ENCODE results near the gene LYSMD2.
"Not testable (repeated sequence)": the region's sequence is repeated elsewhere in the genome, so short reads cannot be mapped to it uniquely, and the experiment has no call there.

Gene LYSMD2, protein sequence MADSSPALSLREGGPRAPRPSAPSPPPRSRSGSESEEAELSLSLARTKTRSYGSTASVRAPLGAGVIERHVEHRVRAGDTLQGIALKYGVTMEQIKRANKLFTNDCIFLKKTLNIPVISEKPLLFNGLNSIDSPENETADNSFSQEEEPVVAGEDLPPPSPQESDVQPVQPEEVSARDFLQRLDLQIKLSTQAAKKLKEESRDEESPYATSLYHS

DNA sequence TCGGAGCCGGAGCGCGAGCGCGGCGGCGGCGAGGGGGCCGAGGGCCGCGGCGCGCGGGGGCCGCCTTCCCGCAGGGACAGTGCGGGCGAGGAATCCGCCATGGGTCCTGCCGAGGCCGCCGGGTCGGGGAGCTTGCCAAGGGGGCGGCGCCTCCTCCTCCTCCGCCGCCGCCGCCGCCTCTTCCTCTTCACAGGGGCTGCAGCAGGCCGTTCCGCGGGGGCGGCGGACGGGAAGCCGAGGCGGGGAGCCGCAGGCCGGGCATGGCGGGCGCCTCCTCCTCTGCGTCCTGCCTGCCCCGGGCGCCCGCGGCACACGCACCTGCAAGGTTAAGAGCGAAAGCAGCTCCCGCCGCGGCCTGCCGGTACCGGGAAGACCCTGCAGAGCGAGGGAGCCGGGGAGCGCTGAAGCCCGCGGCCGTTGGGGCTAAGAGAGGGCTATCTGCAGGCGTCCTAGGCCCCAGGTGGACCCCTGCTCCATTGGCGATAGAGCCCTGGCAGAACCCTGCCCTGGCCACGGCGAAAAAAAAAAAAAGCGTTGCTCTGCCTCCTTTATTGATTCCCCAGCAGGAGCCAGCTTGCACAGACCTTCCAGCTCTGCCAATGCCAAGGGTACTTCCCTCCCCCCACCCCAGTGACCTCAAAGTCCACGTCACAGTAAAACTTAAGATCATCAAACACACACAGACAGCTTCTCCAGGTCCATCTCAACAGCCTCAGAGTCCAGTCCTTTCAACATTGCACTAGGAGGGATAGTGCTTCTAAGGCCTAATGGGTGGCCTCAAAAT is at the start of gene LYSMD2:
LYSMD2 (minus strand) TSS at position 134 of the 784 bp plus-strand sequence; CDS start at position 101, 33 bp downstream.
- DNase-seq = peak; percentile 68

DNA sequence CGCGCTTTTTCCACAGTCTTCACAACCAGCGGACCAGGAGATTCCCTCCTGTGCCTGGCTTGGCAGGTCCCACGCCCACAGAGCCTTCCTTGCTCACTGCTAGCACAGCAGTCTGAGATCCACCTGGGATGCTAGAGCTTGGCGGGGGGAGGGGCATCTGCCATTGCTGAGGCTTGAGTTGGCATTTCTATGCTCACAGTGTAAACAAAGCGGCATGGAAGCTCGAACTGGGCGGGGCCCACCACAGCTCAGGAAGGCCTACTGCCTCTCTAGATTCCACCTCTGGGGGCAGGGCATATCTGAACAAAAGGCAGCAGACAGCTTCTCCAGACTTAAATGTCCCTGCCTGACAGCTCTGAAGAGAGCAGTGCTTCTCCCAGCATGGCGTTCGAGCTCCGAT is 49.7 kb upstream of the LYSMD2 start:
- not testable (repeated sequence) for DNase-seq

DNA sequence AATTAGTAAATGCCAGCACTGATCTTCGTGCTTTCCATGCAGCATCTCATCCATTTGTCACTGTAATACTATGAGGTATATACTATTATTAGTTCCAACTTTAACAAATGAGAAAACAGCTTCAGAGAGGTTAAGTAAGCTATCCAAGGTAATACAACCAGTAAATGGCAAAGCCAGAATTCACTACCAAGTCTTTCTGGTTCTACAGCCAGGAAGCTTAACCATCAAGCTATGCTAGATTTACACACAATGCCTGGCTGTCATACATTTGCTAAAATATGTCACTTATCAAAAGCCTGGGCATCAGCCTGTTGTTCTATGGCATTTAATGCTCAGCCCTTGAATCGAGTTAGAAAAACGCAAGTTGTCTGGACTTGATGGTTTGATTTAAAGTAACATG is 46.5 kb upstream of the LYSMD2 start:
- DNase-seq = no peak

DNA sequence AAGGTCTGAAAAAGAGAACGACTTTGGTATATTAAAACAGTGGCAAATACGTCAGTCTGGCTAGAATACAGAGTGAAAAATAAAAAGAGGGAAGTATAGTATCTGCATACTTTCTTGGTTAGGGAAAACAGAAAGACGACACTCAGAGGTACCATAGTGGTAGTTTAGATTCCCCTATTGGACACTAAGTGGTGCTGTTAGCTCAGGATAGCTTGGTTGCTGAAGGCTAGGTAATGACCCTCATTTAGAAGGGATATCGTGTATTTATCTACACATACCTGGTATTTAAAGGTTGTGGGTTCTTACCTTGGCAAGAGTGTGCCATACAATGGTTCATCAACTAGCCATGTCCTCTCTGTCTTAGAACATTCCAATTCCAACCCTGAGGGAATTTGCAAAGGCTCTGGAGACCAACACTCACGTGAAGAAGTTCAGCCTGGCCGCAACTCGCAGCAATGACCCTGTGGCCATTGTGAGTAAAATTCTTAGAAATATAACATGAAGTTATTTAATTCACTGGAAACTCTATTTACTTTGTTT is 45.0 kb upstream of the LYSMD2 start:
- DNase-seq = peak; percentile 6

DNA sequence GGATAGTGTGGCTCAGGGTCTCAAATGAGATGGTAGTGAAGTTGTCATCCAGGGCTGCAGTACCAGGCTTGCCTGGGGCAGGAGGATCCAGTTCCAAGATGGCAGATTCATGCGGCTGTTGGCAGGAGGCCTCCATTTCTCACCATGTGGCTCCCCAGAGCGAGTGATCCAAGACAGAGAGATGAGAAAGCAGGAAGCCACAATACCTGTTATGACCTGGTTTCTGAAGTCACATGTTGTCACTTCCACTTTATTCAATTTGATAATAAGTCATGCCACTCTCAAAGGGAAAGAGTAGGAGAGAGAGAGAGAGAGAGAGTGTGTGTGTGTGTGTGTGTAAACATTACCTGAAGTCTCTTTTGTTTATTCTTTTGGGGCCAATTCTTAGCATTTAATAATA is 44.1 kb upstream of the LYSMD2 start:
- no peak for DNase-seq

DNA sequence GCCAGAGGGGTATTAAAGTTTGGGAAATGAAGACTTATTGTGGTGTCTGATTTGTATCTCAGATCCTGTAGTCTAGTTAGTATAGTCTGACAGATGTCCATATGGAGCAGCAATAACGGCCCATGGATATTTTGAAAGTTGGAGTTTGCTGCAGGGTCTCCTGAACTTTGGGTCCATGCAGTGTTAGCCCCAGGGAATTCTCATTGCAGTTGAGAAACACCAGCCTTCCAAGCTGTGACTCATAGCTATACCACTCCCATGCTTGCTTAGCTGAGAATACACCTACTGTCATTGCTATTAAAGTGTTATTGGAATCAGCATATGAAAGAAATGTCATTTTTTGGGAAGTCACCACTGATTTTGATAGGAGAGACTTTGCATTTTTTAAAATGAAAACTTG is 43.2 kb upstream of the LYSMD2 start:
- DNase-seq = no peak

DNA sequence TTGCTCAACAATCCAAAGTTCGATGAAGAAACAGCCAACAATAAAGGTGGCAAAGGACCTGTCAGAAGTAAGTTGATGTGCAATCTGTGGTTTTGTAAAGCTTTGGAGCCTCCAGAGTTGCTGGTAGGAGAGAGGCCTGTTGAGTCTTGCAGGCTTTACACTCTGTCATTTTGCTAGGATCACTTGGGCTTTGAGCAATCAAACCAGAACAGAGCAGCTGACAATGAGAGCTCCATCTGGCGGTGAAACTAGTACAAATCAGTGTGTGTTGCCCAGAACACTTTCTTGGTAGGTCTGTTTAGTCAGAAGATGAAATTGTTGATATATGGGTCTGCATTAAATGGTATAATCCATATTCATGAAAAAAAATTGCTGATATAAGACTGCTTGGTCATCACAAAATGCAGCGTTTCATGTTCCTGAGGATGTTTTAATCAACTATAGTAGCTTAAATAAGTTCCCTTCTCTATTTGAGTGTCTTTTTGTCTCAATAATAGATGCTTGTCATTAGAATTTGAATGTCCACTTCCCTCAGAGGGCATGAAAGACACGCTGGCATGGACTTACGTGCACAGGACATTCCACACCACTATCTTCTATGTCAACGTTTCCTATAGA is 39.6 kb upstream of the LYSMD2 start:
- DNase-seq = peak; percentile 72

DNA sequence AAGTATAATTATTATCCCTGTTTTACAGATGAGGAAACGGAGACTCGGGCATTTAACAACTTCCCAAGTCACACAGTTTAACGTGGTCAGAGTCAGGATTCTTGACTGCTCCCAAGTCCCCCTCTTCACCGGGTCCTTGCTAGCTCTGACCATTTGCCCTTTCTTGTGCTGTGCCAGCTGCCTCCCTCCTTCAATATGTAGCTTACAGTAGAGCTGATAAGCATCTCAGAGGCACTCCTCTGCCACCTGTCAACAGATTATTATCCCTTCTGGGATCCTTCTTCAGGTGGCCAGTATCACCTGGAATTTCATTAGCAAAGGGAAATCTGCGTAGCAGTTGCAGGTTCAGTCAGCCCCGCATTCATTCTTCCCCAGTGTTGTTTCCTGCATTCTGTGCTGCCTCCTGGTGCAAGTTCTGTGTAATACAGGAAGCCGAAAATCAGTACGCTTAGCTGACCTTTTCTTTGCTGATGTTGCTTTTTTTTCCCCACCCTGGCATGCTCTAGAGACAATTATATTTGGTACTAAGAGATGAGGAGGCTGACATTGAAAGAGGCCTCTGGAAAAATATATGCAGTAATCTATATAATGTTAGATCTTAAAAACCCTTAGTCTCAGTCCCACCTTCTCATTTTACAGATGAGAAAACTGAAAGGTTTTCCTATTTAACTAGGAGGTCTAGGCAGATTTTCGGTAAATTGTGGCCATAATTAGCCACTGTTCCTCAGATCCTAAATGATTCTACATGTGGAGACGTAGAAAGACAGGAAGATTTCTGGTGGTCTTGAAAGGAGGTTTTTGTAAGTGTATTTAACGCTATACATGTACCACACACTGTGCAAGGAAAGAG is 38.7 kb upstream of the LYSMD2 start:
- DNase-seq = peak; percentile 40

DNA sequence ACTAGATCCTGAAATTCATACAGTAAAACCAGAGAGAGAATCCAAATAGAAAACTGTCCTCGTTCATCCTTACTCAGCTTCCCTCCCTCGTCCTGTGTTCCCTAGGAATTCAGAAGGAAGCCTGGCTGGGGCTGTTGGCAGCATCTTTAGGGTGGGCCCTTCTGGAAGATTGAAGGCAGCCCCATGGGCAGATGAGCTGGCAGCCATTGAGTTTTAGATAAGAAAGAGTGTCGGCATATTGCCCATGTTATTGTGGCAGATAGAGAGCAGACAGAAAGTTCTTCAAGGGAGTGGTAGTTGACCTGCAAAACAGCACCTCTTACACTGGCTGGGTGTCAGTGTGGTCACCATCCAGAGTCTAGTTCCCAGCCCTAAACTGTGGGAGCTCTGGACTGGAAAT is 37.5 kb upstream of the LYSMD2 start:
- no peak for DNase-seq

DNA sequence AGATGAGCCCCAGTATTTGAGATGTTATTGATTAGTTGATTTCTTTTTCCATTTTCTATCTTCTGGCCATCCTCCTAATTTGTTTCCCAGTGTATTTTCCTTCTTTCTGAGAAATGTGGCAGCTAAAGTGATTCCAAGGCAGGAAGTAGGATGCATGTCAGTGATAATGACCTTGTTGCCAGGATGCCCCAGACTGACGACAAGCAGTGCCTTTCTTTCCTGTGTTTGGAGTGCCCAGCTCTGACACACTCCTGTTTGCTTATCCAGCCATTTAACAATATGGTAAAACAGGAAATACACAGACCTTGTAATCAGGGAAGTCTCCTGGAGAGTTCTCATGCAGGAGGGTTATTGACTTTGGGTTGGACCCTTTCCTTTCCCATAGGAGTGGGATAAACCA is 34.3 kb upstream of the LYSMD2 start:
- DNase-seq = no peak

DNA sequence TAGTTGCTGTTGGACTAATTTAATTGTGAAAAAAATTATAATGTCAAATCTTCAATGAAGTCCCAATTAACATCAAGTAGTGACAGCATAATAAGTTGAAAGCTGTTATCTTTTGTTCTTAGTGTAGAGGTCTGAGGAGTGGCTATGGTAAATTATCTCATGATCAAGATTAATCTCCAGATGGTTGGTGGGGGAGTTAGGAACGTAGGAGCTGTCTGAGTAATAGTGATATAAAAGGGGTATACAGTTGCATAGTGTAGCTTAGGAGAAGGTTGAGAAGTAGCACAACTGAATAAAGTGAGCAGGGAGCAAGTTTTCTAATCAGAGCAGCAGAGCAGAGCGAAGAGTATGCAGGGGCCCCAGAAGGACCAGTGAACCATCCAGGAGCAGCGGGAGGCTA is 33.4 kb upstream of the LYSMD2 start:
- DNase-seq = no peak

DNA sequence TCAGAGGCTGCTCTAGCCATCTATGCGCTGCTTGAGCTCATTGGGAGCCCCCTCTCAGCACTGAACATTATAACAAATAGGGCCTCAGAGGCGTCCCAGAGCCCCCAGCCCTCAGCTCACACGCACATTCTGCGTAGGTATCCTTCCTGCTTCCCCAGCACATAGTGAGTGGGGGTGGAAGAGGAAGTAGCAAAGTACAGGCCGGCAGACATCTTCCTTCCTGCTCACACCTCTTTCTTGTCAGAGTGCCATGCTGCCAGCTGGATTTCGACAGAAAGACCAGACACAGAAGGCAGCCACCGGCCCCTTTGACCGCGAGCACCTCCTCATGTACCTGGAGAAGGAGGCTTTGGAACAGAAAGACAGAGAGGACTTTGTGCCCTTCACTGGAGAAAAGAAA is 30.6 kb upstream of the LYSMD2 start:
- no peak for DNase-seq

DNA sequence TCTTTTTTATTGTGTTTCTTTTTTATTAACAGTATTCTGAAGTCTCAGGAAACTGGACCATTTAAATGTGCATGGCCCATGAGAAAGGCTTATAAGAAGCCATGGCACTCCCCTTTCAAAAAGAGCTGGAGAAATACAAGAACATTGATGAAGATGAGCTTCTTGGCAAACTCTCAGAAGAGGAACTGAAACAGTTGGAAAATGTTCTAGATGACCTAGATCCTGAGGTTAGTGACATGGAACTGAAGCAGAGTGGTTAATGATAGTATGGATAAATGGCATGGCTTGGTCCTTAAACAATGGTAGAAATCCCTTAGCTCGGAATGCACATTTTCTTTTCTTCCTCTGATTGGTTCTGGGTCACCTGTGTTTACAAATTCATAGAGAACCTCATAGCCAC is 28.9 kb upstream of the LYSMD2 start:
- no peak for DNase-seq

DNA sequence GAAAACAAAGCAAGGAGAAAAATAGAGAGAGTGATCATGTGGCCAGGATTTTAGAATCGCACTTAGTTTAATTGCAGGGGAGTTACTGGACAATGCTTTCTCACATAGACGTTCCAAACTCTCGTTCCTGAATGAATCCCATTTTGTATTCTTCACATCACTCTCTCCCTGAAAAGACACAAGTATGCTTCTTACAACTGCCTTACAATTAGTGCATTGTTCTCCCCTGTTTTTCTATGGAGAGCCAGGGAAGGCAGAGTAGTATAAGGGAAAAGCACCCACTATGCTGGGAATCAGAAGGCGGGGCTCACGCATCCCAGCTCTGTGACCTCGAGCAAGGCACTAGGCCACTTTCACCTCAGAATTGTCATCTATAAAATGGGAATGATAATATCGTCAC is 28.3 kb upstream of the LYSMD2 start:
- DNase-seq = no peak

DNA sequence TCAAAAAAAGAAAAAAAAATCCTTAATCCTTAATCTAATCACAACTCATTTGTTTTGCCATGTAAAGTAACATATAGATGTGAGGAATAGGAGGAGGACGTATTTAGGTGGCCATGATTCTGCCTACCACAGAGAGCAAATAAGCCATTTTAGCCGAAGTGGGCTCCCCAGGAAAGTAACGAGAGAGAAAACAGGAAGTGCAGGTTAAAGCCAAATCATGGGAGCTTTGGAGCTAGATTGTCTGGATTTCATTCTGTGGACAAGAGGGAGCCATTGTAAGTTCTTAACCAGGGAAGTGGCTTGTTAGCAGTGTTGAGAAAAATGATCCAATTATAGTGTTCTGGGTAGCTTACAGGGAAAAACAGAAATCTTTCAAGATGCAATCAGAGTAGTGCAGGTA is 23.4 kb upstream of the LYSMD2 start:
- no peak for DNase-seq

DNA sequence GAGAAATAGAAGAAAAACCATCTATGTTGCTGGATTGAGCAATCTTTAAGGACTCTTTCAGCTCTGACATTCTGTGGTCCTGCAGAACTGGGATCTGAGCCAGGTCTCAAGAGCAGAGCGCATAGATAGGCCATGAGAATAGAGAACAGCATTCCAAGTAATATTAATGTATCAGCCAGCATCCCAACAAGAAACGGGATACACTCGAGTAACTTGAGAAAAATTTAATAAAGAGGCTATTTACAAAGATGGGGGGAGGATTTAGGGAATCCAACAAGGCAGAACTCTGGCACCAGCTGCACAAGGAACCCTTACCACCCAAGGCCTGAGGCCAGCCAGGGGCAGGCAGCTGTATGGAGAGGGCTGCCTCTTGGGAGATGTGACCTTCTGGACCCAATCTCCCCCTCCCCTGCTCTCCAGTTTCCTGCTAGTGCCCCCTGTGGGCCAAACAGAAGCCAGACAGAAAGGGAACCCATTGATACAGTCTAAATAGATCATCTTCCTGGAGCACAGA is 22.2 kb upstream of the LYSMD2 start:
- peak; percentile 98 for DNase-seq

DNA sequence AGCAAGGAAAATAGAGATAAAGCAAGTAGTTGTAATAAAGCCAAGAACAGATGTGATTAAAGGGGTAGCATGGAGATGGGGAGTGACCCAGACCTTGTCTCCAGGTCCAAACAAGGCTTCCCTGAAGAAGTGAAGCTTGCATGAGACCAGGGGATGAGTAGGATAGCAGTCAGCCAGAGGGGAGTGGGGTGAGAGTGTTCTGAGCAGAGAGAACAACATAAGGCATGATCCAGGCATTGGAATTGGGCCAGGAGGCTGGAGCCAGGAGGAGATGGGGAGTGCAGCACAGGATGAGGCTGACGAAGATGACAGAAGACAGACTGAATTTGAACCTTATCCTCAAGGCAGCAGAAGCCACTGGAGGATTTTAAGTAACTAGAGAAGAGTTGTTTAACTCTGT is 21.2 kb upstream of the LYSMD2 start:
- peak; percentile 91 for DNase-seq

DNA sequence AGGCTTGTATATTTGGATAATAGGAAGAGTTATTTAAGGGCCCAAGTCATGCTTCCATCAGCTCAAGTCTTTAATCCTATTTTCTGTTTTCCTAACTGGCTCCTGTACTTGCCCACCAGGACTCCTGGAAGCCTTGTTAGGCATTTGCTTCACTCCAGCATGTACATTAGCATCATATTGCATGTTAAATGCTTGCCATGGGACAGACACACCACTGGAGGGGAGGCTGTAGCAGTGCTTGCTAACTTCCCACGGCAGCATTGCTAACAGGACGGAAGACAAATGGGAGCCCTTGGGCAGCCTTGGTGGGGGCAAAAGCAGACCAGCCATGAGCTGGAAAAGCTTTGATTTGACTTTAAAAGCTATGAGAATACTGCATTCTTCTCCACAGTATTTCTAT is 20.0 kb upstream of the LYSMD2 start:
- no peak for DNase-seq

DNA sequence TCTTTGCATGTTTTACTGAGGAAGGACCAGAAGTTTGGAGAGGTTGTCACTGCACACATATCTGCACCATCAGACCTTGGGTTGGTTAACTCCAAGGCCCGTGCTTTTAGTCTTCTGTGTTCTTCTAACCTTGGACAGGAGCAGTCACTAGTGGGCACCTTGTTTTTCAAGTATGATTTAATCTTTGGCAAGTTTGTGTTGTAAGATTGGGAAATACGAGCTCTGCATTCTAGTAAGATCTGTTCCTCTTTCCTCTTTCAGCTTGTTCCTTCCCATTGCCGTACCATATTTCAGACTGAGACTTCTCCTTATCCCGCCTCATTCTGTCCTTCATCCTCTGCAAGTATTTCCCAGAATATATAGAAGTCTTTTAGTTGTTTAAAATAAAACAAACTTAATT is 19.0 kb upstream of the LYSMD2 start:
- DNase-seq = no peak

DNA sequence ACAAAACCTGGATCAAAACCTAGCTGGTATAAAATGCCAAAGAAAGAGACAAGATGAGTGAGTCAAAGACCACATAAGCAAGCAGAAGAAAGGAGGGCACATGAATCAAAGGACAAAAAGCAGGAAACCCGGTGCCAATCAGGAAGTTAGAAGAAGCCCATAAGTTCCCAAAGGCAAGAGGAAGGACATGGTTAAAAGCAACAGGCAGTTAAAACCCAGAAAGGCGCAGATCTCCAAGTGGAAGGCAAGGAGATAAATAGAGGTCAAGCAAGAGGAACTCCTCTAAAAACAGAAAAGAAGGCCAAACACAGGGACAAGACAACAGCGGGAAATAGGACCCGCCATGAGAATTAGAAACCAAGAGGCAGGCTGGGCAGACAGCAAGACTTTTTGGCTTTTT is 18.3 kb upstream of the LYSMD2 start:
- no peak for DNase-seq

DNA sequence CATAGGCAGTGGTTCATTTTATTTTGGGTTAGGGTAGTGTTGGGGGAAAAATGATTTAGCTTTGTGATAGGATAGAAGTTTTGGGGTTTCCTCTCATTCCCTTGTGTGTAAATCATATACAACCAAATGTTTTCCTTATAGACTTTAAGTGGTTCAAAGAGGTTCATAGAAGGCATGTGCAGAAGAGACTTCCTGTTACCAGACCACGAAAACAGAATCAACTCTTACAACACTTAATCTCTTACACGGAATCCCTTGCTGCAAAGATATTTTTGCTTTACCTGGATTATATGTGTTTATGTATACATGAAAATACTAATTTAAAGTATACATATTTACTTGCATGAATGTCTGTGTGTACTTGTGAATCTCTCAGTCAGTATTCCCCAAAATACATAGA is 16.8 kb upstream of the LYSMD2 start:
- no peak for DNase-seq

DNA sequence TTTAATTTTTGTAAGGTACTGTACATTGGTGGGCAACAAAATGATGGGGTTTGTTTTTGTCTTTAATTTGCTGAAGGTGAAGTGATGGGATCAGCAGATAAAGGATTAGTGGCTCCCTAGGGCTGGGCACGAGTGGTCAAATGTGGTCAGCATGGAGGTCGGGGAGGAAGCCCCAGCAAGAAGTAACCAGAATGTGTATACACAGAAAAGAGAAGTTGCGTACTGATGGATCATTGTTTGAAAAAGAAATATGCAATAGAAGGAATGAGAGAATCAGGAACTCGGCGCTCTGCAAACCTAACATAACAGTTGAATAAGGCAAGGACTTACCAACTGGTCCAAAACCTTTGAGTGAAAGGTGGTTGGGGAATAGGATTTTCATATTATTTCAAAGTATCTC is 15.4 kb upstream of the LYSMD2 start:
- DNase-seq = no peak
